ENCODE measurements around the gene DOK7.

DNA sequence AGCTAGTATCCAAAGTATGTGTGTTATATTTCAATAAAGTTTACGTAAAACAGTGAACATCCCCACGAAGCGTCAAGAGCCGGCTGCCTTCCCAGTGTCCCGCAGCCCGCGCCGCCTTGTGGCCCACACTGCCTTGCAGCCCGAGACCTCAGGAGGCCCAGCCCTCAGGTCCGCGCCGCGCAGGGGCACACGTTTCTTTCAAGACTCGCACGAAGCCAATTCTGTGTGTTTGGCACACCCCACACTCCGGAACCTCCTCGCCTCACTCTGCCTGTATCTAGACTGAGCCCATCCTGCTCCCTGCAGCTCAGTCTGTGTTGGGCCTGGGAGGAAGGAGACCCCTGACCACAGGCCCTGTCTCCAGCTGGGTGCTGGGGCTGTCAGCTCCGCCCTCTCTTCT lies 63.4 kb downstream of the DOK7 start:
- TF ChIP-seq EP300 (IDR thresholded peaks at IDR 0.05) (no peak), CTCF (IDR thresholded peaks at IDR 0.05) (no peak)
